ENCODE measurements around the gene SLC35G6. TPM values are rescaled to one million over a fixed set of nuclear protein-coding genes. Genes with fewer than 3 reads are reported as not detected.

Gene SLC35G6
- total RNA-seq, 1 experiment from 2014 or later: not detected

DNA sequence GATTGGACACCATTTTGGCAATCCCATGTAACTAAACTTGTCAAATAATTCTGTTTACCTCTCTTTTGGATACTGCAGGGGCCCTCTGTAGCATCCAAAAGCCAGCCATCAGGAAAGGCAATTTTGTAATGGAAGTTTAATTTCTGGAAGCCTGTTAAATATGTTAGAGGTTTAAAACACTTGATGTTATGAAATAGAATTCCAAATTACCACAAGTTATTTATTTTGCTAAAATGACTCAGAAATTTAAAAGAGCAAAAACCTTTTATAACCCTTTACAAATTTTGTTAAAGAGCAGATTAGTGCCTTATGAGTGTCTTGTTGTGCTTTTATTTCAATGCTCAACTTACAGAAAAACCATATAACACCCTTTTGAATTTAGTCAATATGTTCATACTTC is 47.6 kb downstream of the SLC35G6 start:
- H3K4me1 ChIP-seq (ENCODE audit: control insufficient read depth, insufficient read depth, low read length): no peaks in the 10 kb centered on the region
- DNase-seq (ENCODE audit: low read depth, low spot score) (no peak), ATAC-seq (no peak)
- H3K9me3 ChIP-seq (ENCODE audit: control insufficient read depth, insufficient read depth, low read depth, low read length): no peaks in the 10 kb centered on the region
- in situ Hi-C loops (cut with HindIII; ENCODE audit: low pct_unique_long_range_greater_than_20kb, low sequenced_read_pairs): no loop called here
- H3K4me3 ChIP-seq (ENCODE audit: low read depth in 2 of 2, low read length in 2 of 2): no peak overlapping the region
- TF ChIP-seq SIN3A (IDR thresholded peaks at IDR 0.05; ENCODE audit: borderline replicate concordance, insufficient read depth, low read depth, low read length) (no peak), TCF7L2 (IDR thresholded peaks at IDR 0.05; ENCODE audit: low read depth, low read length) (no peak), POLR2AphosphoS5 (IDR thresholded peaks at IDR 0.05; ENCODE audit: low read depth, low read length) (no peak)
- TF ChIP-seq, protein P1, sequence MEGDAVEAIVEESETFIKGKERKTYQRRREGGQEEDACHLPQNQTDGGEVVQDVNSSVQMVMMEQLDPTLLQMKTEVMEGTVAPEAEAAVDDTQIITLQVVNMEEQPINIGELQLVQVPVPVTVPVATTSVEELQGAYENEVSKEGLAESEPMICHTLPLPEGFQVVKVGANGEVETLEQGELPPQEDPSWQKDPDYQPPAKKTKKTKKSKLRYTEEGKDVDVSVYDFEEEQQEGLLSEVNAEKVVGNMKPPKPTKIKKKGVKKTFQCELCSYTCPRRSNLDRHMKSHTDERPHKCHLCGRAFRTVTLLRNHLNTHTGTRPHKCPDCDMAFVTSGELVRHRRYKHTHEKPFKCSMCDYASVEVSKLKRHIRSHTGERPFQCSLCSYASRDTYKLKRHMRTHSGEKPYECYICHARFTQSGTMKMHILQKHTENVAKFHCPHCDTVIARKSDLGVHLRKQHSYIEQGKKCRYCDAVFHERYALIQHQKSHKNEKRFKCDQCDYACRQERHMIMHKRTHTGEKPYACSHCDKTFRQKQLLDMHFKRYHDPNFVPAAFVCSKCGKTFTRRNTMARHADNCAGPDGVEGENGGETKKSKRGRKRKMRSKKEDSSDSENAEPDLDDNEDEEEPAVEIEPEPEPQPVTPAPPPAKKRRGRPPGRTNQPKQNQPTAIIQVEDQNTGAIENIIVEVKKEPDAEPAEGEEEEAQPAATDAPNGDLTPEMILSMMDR (IDR thresholded peaks at IDR 0.05): no peak
- TF ChIP-seq, protein P2, sequence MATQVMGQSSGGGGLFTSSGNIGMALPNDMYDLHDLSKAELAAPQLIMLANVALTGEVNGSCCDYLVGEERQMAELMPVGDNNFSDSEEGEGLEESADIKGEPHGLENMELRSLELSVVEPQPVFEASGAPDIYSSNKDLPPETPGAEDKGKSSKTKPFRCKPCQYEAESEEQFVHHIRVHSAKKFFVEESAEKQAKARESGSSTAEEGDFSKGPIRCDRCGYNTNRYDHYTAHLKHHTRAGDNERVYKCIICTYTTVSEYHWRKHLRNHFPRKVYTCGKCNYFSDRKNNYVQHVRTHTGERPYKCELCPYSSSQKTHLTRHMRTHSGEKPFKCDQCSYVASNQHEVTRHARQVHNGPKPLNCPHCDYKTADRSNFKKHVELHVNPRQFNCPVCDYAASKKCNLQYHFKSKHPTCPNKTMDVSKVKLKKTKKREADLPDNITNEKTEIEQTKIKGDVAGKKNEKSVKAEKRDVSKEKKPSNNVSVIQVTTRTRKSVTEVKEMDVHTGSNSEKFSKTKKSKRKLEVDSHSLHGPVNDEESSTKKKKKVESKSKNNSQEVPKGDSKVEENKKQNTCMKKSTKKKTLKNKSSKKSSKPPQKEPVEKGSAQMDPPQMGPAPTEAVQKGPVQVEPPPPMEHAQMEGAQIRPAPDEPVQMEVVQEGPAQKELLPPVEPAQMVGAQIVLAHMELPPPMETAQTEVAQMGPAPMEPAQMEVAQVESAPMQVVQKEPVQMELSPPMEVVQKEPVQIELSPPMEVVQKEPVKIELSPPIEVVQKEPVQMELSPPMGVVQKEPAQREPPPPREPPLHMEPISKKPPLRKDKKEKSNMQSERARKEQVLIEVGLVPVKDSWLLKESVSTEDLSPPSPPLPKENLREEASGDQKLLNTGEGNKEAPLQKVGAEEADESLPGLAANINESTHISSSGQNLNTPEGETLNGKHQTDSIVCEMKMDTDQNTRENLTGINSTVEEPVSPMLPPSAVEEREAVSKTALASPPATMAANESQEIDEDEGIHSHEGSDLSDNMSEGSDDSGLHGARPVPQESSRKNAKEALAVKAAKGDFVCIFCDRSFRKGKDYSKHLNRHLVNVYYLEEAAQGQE (IDR thresholded peaks at IDR 0.05; ENCODE audit: insufficient read depth in 1 of 2, low read depth in 2 of 2, low read length in 1 of 2): no peak
- H3K36me3 ChIP-seq (ENCODE audit: control insufficient read depth, insufficient read depth, low read length): no peaks in the 10 kb centered on the region
- no peak overlapping the region for H3K27ac ChIP-seq (ENCODE audit: low read length)
- no TSS peak for BruUV-seq (replicated peaks)
- no peaks in the 10 kb centered on the region for H3K27me3 ChIP-seq (ENCODE audit: control insufficient read depth, insufficient read depth, low read length)
- POLR2A ChIA-PET: no interaction called here
- CTCF ChIA-PET: no interaction called here
- intact Hi-C loops (cut with micrococcal nuclease; ENCODE audit: unreplicated experiment): no loop called here

DNA sequence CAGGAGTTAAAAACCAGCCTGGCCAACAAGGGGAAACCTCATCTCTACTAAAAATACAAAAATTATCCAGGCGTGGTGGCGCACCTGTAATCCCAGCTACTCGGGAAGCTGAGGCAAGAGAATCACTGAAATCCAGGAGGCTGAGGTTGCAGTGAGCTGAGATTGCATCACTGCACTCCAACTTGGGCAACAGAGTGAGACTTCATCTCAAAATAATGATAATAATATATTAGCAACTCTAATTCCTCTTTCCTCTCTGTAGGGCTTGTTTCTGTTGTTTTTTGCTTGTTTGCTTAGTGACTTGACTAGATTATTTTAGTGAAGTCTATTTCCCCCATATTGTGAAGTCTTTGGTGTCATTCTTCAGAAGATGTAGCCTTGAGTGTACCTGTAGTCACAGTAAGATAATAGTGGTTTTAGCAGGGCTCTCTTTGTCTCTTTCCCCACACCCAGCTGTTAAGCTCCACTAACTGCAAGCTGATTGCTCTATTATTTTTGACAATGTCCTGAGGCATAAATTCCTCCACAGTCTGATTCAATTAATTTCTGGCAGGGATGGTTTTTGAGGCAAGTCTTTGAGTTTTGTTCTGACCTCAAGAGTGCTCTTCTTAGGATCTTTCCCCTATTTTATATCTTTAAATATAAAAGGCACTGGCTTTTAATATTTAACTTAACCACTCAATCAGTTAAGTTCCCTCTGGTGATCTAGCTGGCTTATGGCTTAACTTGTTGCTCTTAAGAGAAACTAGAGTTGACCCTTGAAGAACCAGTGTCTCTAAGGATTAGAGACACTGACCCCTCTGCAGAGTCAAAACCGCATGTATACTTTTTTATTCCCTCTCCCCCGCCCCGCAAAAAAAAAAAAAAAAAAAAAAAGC is 49.0 kb downstream of the SLC35G6 start:
- ChIA-PET POLR2A (no interaction called here), CTCF (no interaction called here)
- intact Hi-C loops (cut with micrococcal nuclease; ENCODE audit: unreplicated experiment) (no loop called here), in situ Hi-C loops (cut with HindIII; ENCODE audit: low pct_unique_long_range_greater_than_20kb, low sequenced_read_pairs) (no loop called here)
- TF ChIP-seq, protein P2 (IDR thresholded peaks at IDR 0.05; ENCODE audit: insufficient read depth in 1 of 2, low read depth in 2 of 2, low read length in 1 of 2): no peak
- TF ChIP-seq, protein P1 (IDR thresholded peaks at IDR 0.05): no peak
- no peak for TF ChIP-seq TCF7L2 (IDR thresholded peaks at IDR 0.05; ENCODE audit: low read depth, low read length)
- no peak for TF ChIP-seq POLR2AphosphoS5 (IDR thresholded peaks at IDR 0.05; ENCODE audit: low read depth, low read length)
- no peak for TF ChIP-seq SIN3A (IDR thresholded peaks at IDR 0.05; ENCODE audit: borderline replicate concordance, insufficient read depth, low read depth, low read length)
- Histone ChIP-seq H3K27me3 (ENCODE audit: control insufficient read depth, insufficient read depth, low read length) (no peaks in the 10 kb centered on the region), H3K4me1 (ENCODE audit: control insufficient read depth, insufficient read depth, low read length) (no peaks in the 10 kb centered on the region), H3K9me3 (ENCODE audit: control insufficient read depth, insufficient read depth, low read depth, low read length) (no peaks in the 10 kb centered on the region), H3K36me3 (ENCODE audit: control insufficient read depth, insufficient read depth, low read length) (no peaks in the 10 kb centered on the region), H3K4me3 (ENCODE audit: low read depth in 2 of 2, low read length in 2 of 2) (no peak overlapping the region), H3K27ac (ENCODE audit: low read length) (no peak overlapping the region)
- no TSS peak for BruUV-seq (replicated peaks)
- DNase-seq (ENCODE audit: low read depth, low spot score) (no peak), ATAC-seq (no peak)
